Right lobe of liver (tissue), 4 donors: ENCODE data around the gene TYROBP.

Experiments
- POLR2A ChIP-seq: fragments of 450-650 bp; IDR thresholded peaks from one replicate; pipeline ENCODE4 v1.6.1; 2017; ENCODE audit warnings: antibody characterized with exemption, mild to moderate bottlenecking
- TF ChIP-seq, protein P1 (sequence below), 4 donors: fragments of 200-600 bp in 3 of 4; fragments of 450-650 bp in 1 of 4; IDR thresholded peaks; one replicate each; pipeline versions ENCODE4 v1.5.1 to v1.8.0; 2016 to 2022; ENCODE audit warnings: antibody characterized with exemption in 4 of 4, mild to moderate bottlenecking in 2 of 4
- donor health status: DM: no; HTN: no; CAD: no.
- donor health status: DM: no; HTN: no; CAD: no.
- donor health status: DM: no; HTN: yes; CAD: no.

DNA sequence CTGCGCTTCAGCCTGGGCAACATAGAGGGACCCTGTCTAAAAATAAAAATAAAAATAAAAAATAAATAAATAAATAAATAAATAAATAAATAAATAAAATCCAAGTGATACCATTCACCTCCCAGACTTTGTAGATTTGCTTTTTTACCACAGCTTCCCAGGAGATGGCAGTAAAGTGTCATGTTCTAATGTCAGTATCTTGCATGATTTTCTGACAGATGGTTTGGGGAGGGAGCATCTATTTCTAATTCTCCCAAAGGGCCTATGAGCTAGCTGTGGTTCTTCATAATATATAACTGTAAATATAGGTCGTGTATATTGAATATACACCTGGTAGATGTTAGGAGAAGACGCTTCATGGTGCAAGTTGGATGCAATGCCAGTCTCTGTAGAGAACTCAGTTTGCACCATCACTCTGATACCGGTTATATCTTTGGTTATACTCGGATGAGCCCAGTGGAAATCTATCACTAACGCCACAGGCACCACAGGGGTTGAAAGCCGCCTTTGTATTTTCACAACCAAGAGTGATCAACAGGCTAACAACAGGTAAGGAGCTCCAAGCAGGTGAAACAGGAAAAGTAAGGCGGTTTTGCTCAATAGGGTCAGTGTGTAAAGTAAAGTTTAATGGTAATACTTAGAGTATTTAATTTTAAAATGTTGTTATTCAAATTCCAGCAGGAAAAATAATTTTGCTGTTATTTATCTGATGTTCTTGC, 25.8 kb downstream of the TYROBP start:
- TF ChIP-seq POLR2A = no peak
- TF ChIP-seq, protein P1, sequence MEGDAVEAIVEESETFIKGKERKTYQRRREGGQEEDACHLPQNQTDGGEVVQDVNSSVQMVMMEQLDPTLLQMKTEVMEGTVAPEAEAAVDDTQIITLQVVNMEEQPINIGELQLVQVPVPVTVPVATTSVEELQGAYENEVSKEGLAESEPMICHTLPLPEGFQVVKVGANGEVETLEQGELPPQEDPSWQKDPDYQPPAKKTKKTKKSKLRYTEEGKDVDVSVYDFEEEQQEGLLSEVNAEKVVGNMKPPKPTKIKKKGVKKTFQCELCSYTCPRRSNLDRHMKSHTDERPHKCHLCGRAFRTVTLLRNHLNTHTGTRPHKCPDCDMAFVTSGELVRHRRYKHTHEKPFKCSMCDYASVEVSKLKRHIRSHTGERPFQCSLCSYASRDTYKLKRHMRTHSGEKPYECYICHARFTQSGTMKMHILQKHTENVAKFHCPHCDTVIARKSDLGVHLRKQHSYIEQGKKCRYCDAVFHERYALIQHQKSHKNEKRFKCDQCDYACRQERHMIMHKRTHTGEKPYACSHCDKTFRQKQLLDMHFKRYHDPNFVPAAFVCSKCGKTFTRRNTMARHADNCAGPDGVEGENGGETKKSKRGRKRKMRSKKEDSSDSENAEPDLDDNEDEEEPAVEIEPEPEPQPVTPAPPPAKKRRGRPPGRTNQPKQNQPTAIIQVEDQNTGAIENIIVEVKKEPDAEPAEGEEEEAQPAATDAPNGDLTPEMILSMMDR (IDR thresholded peaks at IDR 0.05) = peak; percentile 60 to 69 (median 66)
